Mesenchymal stem cell (in vitro differentiated cells and primary cell): ENCODE measurements around the gene PDE3B. TPM values are rescaled to one million over a fixed set of nuclear protein-coding genes. Genes with fewer than 3 reads are reported as not detected.
A peak's percentile ranks its signal among the peaks of the same experiment; 100 is the strongest.
"Not testable (repeated sequence)": the region's sequence is repeated elsewhere in the genome, so short reads cannot be mapped to it uniquely, and the experiment has no call there.

Source experiments
- DNase-seq: peaks from one replicate; pipeline ENCODE4 v3.0.0-alpha.2; 2013
- H2AFZ ChIP-seq: one replicate; pipeline ENCODE4 v1.6.1; 2013; ENCODE audit warnings: low read depth, mild to moderate bottlenecking, control low read depth, inconsistent platforms, low read length, moderate library complexity
- H2AK5ac ChIP-seq: 2 replicates; pipeline ENCODE4 v1.6.1; 2013; ENCODE audit warnings: low read length, moderate library complexity, mild to moderate bottlenecking, inconsistent platforms; ENCODE audit not compliant: severe bottlenecking
- H2BK120ac ChIP-seq: one replicate; pipeline ENCODE4 v1.6.1; 2013; ENCODE audit warnings: low read depth, mild to moderate bottlenecking, inconsistent platforms, low read length, moderate library complexity
- H2BK12ac ChIP-seq, 2 experiments: one replicate each; pipeline ENCODE4 v1.6.1; 2013; ENCODE audit warnings: inconsistent platforms in 2 of 2, low read length in 2 of 2, mild to moderate bottlenecking in 2 of 2, moderate library complexity in 2 of 2, control low read depth in 1 of 2
- H2BK15ac ChIP-seq: one replicate; pipeline ENCODE4 v1.6.1; 2013; ENCODE audit warnings: mild to moderate bottlenecking, low read depth, inconsistent platforms; ENCODE audit not compliant: poor library complexity, severe bottlenecking
- H2BK5ac ChIP-seq: 2 replicates; pipeline ENCODE4 v1.6.1; 2013; ENCODE audit warnings: low read depth, mild to moderate bottlenecking, low read length, control low read depth, inconsistent platforms; ENCODE audit not compliant: poor library complexity, severe bottlenecking
- H3K14ac ChIP-seq, 2 experiments: one replicate each; pipeline ENCODE4 v1.6.1; 2013; ENCODE audit warnings: inconsistent platforms in 2 of 2, low read length in 2 of 2, control low read depth in 1 of 2, mild to moderate bottlenecking in 1 of 2, moderate library complexity in 1 of 2
- H3K18ac ChIP-seq, 2 experiments: one replicate each; pipeline ENCODE4 v1.6.1; 2013; ENCODE audit warnings: inconsistent platforms in 2 of 2, low read length in 2 of 2, control low read depth in 1 of 2, low read depth in 1 of 2, mild to moderate bottlenecking in 1 of 2
- H3K23ac ChIP-seq, 2 experiments: one replicate each; pipeline ENCODE4 v1.6.1; 2013; ENCODE audit warnings: inconsistent platforms in 2 of 2, low read length in 2 of 2, mild to moderate bottlenecking in 2 of 2, moderate library complexity in 2 of 2, control low read depth in 1 of 2
- H3K27ac ChIP-seq: 2 replicates; pipeline ENCODE4 v1.5.1; 2013; ENCODE audit warnings: mild to moderate bottlenecking, moderate library complexity, low read length, control low read depth, inconsistent platforms; ENCODE audit not compliant: poor library complexity, severe bottlenecking
- H3K27me3 ChIP-seq, 2 experiments: 2 replicates each; pipeline versions ENCODE4 v1.6.1 to v1.7.0; 2013; ENCODE audit warnings: low read length in 2 of 2, mild to moderate bottlenecking in 2 of 2, moderate library complexity in 2 of 2, control low read depth in 1 of 2, inconsistent platforms in 1 of 2; ENCODE audit not compliant: control insufficient read depth in 1 of 2, insufficient read depth in 1 of 2
- H3K36me3 ChIP-seq, 2 experiments: 2 replicates each; pipeline versions ENCODE4 v1.6.1 to v1.7.0; 2013; ENCODE audit warnings: low read length in 2 of 2, control low read depth in 1 of 2, inconsistent platforms in 1 of 2, low read depth in 1 of 2, mild to moderate bottlenecking in 1 of 2; ENCODE audit not compliant: insufficient read depth in 2 of 2, control insufficient read depth in 1 of 2
- H3K4ac ChIP-seq, 2 experiments: one replicate each; pipeline ENCODE4 v1.6.1; 2013; ENCODE audit warnings: inconsistent platforms in 2 of 2, low read length in 2 of 2, mild to moderate bottlenecking in 2 of 2, moderate library complexity in 2 of 2, control low read depth in 1 of 2, low read depth in 1 of 2
- H3K4me1 ChIP-seq: 2 replicates; pipeline ENCODE4 v1.6.1; 2013; ENCODE audit warnings: low read depth, low read length, control low read depth; ENCODE audit not compliant: control insufficient read depth, insufficient read depth
- H3K4me2 ChIP-seq: 2 replicates; pipeline ENCODE4 v1.6.1; 2013; ENCODE audit warnings: low read length, mild to moderate bottlenecking, inconsistent platforms; ENCODE audit not compliant: poor library complexity, severe bottlenecking
- H3K4me3 ChIP-seq, 2 experiments: 2 replicates each; pipeline versions ENCODE4 v1.5.1 to v1.7.0; 2013; ENCODE audit warnings: low read length in 2 of 2, mild to moderate bottlenecking in 2 of 2, control low read depth in 1 of 2, low read depth in 1 of 2; ENCODE audit not compliant: insufficient read depth in 1 of 2
- H3K79me1 ChIP-seq: replicated peaks from 2 replicates; pipeline ENCODE4 v1.6.1; 2013; ENCODE audit warnings: mild to moderate bottlenecking, control low read depth, low read length, inconsistent platforms; ENCODE audit not compliant: poor library complexity, severe bottlenecking
- H3K9ac ChIP-seq: 2 replicates; pipeline ENCODE4 v1.7.0; 2013; ENCODE audit warnings: mild to moderate bottlenecking, low read length, moderate library complexity
- H3K9me3 ChIP-seq: 2 replicates; pipeline ENCODE4 v1.7.0; 2013; ENCODE audit warnings: mild to moderate bottlenecking, low read length; ENCODE audit not compliant: control insufficient read depth
- H4K8ac ChIP-seq: one replicate; pipeline ENCODE4 v1.6.1; 2013; ENCODE audit warnings: inconsistent platforms, mild to moderate bottlenecking, low read length, moderate library complexity
- H4K91ac ChIP-seq: one replicate; pipeline ENCODE4 v1.6.1; 2013; ENCODE audit warnings: mild to moderate bottlenecking, low read length, inconsistent platforms
- WGBS: methylation state at CpG from one replicate; pipeline ENCODE4 v1.1.7; 2013; ENCODE audit warnings: mixed read lengths; 5-methylcytosine and 5-hydroxymethylcytosine counted together
- polyA plus RNA-seq, 2 experiments: library from polyadenylated mRNA; stranded (reverse); fragments of 200-250 nt; gene quantifications; one replicate each; pipeline ENCODE4 v1.2.3, GENCODE V29; 2013

Gene PDE3B
- polyA plus RNA-seq (2013, experiment 1 of 2): 1.6 TPM
- 1.8 TPM for polyA plus RNA-seq (2013, experiment 2 of 2)

DNA sequence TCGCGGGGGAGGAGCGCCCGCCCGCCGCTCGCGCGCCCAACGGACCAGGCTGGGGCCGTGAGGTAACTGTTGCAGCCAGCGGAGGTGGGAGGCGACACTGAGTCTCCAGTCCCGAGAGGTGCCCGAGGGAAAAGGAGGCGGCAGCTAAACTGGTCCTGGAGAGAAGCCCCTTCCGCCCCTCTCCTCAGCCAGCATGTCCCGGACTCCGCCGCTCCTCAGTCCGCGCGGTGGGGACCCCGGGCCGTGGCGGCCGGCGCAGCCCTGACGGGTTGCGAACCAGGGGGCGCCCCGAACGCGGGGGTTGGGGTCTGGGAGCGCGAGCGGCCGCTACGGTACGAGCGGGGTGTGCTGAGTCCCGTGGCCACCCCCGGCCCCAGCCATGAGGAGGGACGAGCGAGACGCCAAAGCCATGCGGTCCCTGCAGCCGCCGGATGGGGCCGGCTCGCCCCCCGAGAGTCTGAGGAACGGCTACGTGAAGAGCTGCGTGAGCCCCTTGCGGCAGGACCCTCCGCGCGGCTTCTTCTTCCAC lies at the start of gene PDE3B:
Gene PDE3B (plus strand): TSS at position 108 of the 529 bp plus-strand sequence. CDS start 272 bp downstream, at position 380.
- H3K27me3 ChIP-seq: peaks cover 21 to 22% of the 10 kb centered on the region in 2 experiments
- H3K36me3 ChIP-seq: no peaks in the 10 kb centered on the region
- no peak within 1 kb of the TSS for H2BK5ac ChIP-seq
- H3K4me1 ChIP-seq: peaks cover 17% of the 10 kb centered on the region
- peak within 1 kb of the TSS; percentile 60 for H2BK15ac ChIP-seq
- peak within 1 kb of the TSS in 1 of 2 experiments; percentile 61 for H3K23ac ChIP-seq
- H3K4me3 ChIP-seq: peak within 1 kb of the TSS; percentile 62 to 88
- H3K4ac ChIP-seq: peak within 1 kb of the TSS; percentile 73 to 79
- peak within 1 kb of the TSS; percentile 49 for H2BK120ac ChIP-seq
- peak within 1 kb of the TSS; percentile 99 for H3K4me2 ChIP-seq
- H2AFZ ChIP-seq: peak within 1 kb of the TSS; percentile 74
- peak within 1 kb of the TSS; percentile 39 to 89 for H2BK12ac ChIP-seq
- no peaks in the 10 kb centered on the region for H3K79me1 ChIP-seq
- H2AK5ac ChIP-seq: no peak within 1 kb of the TSS
- 0% methylated on average over 41 of the region's 59 CpGs for WGBS
- H3K27ac ChIP-seq: no peak within 1 kb of the TSS
- peak within 1 kb of the TSS; percentile 78 to 79 for H3K18ac ChIP-seq
- H4K8ac ChIP-seq: peak within 1 kb of the TSS; percentile 91
- H3K9ac ChIP-seq: peak within 1 kb of the TSS; percentile 71
- H3K9me3 ChIP-seq: no peaks in the 10 kb centered on the region
- H3K14ac ChIP-seq: peak within 1 kb of the TSS in 1 of 2 experiments; percentile 96
- H4K91ac ChIP-seq: peak within 1 kb of the TSS; percentile 27
- DNase-seq: peak; percentile 61

- not testable (repeated sequence) for H3K27ac ChIP-seq, DNase-seq, H3K18ac ChIP-seq, H2BK15ac ChIP-seq, H3K23ac ChIP-seq, H3K4me2 ChIP-seq, H2BK120ac ChIP-seq, H3K27me3 ChIP-seq, H3K4ac ChIP-seq, H3K4me1 ChIP-seq, H3K9ac ChIP-seq, H3K79me1 ChIP-seq, H3K36me3 ChIP-seq, H2BK5ac ChIP-seq, H4K91ac ChIP-seq, H3K9me3 ChIP-seq, H2AFZ ChIP-seq, H2AK5ac ChIP-seq, H3K4me3 ChIP-seq, H3K14ac ChIP-seq, H2BK12ac ChIP-seq, H4K8ac ChIP-seq
- 50% methylated on average over 1 of the region's 1 CpG for WGBS
Measured at GRCh38 chr11:14595261-14595660, 48.3 kb upstream of the PDE3B start.

DNA sequence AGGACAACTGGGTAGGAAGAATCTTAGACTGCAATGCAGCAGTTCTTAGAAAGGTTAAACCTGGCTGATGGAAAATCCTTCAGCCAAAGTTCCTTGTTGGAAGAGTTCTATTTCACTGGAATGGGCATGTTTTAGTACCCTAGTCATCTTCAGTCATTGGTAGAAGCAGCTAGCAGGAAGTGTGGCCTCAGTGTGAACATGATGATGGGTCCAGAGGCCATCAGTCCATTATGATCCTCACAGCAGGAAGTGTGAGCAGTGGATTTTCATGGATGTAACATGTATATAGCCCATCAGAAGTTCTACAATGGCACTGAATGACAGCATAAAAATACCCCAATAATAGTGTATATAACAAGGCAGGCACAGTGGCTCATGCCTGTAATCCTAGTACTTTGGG lies 35.9 kb upstream of the PDE3B start:
- Histone ChIP-seq H2AK5ac (no peak overlapping the region), H3K4ac (no peak overlapping the region), H2BK15ac (no peak overlapping the region), H3K23ac (no peak overlapping the region), H4K8ac (no peak overlapping the region), H3K18ac (no peak overlapping the region), H3K9ac (no peak overlapping the region), H2BK5ac (no peak overlapping the region), H2AFZ (no peak overlapping the region), H3K14ac (no peak overlapping the region), H3K4me2 (no peak overlapping the region), H3K4me1 (no peaks in the 10 kb centered on the region), H2BK120ac (no peak overlapping the region), H3K27ac (no peak overlapping the region), H4K91ac (no peak overlapping the region), H3K36me3 (no peaks in the 10 kb centered on the region), H3K4me3 (no peak overlapping the region), H2BK12ac (no peak overlapping the region), H3K79me1 (no peaks in the 10 kb centered on the region), H3K9me3 (peaks cover 17% of the 10 kb centered on the region), H3K27me3 (no peaks in the 10 kb centered on the region)
- DNase-seq: no peak

GRCh38 chr11:14609902-14610301 lies 33.7 kb upstream of the PDE3B start:
- WGBS: 100% methylated on average over 1 of the region's 1 CpG
- Histone ChIP-seq H3K36me3 (no peaks in the 10 kb centered on the region), H3K27me3 (no peaks in the 10 kb centered on the region), H3K14ac (no peak overlapping the region), H3K79me1 (no peaks in the 10 kb centered on the region), H3K4ac (no peak overlapping the region), H3K9me3 (peaks cover 17% of the 10 kb centered on the region), H2AK5ac (no peak overlapping the region), H3K4me3 (no peak overlapping the region), H3K4me1 (no peaks in the 10 kb centered on the region), H4K91ac (no peak overlapping the region), H2BK15ac (no peak overlapping the region), H3K4me2 (no peak overlapping the region), H3K27ac (no peak overlapping the region), H2BK5ac (no peak overlapping the region), H2BK120ac (no peak overlapping the region), H3K23ac (no peak overlapping the region), H3K9ac (no peak overlapping the region), H2AFZ (no peak overlapping the region), H4K8ac (no peak overlapping the region), H3K18ac (no peak overlapping the region), H2BK12ac (no peak overlapping the region)
- no peak for DNase-seq
